CD4-positive, alpha-beta T cell treated with Interleukin-21 for 1 hour (primary cell): Measurements from ENCODE around the gene ENTPD6.

Source experiments
- DNase-seq: peaks from one replicate; pipeline ENCODE4 v3.0.0-alpha.2; 2020

Gene ENTPD6

DNA sequence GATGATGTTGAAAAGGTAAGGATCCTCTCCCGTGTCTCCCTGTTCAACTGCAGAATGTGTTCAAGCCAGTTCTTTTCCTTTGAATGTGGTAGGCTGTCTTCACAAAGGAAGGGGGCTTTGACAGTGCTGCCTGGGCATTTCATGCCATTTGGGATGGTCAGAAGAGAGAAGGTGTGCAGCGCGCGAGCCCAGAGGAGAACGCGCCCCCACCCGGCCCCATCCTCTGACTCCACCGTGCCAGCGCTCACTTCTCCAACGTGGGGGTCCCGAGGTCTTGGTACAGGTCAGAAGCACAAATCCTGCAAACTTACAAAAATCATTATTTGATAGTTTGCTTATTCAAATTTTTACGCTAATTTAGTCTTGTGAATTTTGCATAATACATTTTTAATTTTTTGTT, 14.4 kb downstream of the ENTPD6 start:
- no peak for DNase-seq

DNA sequence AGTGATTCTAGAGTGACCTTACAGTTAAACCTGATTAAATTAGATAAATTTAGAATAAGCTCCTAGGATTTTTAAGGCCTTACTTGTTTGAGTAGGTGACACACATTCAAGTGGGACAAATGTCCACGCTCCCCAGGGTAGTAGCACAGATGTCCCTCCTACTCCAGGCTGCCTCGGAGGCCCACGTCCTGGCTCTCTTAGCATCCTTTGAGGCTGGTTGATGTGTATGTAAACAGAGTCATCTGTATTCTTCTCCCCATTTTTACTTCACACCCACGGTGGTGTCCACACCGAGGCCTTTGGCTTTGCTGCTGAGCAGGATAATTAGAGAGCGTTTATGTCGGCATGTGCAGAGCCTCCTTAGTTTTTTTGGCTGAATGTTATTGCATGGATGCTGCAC, 15.8 kb downstream of the ENTPD6 start:
- no peak for DNase-seq

DNA sequence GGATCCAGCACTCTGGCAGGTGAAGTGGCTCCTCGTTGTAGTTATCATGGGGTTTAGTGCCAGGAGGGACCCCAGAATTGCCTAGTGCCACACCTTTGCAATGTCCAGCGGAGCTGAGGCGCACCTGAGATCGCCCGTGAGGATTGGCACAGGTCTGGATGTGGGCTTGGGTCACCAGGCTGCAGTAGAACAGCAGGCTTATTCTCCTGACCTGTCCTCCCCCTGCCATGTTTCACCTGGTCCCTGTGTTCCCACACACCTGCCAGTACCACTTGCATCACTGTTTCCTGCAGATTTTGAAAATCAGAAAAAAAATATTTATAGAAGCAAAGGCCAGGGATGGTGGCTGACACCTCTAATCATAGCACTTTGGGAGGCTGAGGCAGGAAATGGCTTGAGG, 16.7 kb downstream of the ENTPD6 start:
- DNase-seq = no peak

DNA sequence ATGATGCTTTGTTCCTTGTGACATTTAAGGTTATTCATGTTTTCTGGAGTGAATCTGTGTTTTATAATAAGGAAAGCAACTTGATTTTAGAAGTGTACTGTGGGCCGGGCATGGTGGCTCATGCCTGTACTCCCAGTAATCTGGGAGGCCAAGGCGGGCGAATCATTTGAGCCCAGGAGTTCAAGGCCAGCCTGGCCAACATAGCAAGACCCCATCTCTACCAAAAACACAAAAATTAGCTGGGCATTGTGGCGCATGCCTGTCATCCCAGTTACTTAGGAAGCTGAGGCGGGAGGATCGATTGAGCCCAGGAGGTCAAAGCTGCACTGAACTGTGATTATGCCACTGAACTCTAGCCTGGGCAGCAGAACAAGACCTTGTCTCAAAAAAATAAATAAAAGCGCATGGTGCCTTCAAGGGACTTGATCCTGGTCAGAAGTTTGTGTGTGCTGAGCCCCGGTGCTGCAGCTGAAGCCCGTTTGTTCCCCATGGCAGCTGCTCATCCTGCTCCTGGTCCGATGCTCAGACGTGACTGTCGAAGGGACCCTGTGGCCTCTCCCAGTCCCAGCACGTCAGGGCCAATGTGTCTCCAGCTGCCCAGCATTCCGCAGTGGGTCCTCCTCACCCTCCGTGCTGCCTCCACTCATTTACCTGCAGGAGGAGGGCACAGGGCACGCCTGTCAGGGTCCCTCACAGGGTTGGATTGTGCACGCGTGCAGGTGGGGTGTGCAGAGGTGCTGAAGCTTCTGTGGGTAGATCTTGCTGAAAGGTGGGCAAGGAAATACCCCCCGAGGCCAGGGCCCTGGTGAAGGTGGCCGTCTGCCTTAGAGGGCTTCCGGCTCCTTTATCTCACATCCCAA, 18.3 kb downstream of the ENTPD6 start:
- DNase-seq = no peak

DNA sequence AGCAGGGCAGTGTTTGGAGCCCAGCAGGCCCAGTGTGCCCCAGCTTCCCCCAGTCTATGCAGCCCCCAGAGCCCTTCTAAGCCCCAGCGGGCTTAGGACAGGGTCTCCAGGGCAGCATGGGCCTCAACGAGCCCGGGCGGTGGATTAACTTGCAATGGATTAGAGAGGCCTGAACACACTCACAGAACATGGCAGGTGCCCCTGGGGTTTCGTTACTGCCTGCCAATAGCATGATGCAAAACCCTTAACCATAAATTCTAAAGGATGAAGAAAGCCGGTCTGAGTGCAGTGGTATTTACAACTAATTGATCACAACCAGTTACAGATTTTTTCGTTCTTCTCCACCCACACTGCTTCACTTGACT, 18.9 kb downstream of the ENTPD6 start:
- DNase-seq = no peak

DNA sequence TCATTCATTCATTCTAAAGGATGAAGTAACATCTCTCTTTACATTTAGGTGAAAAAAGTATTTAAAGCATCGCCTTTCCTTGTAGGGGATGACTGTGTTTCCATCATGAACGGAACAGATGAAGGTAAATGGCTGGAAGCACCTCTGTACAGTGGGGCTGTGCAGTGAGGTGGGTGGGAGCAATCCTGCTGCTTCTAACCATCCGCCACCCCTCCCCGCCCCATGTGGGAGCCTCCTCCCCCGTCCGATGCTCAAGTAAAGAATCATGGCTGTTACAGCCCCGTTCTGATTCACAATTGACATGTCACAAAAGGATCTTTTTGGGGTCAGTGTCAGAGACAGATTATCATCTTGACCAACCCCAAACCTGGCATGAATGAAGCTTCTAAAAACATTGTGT, 19.3 kb downstream of the ENTPD6 start:
- no peak for DNase-seq

DNA sequence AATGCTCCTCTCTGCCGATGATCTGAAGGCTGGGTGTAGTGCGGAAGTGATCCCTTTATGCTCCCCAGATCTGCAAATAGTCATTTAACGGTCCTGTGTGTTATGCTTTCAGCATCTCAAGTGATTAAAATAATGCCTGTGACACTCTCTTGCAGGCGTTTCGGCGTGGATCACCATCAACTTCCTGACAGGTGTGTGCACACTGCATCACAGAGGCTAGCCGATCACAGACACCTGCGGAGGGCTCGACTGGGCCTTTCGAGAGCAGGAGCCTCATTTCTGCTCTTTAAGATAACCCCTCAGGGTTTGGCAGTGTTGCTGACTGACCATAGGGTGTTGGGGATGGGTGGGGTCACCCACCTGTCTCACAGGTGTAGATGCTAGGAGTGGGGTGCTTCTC, 20.0 kb downstream of the ENTPD6 start:
- DNase-seq = no peak

DNA sequence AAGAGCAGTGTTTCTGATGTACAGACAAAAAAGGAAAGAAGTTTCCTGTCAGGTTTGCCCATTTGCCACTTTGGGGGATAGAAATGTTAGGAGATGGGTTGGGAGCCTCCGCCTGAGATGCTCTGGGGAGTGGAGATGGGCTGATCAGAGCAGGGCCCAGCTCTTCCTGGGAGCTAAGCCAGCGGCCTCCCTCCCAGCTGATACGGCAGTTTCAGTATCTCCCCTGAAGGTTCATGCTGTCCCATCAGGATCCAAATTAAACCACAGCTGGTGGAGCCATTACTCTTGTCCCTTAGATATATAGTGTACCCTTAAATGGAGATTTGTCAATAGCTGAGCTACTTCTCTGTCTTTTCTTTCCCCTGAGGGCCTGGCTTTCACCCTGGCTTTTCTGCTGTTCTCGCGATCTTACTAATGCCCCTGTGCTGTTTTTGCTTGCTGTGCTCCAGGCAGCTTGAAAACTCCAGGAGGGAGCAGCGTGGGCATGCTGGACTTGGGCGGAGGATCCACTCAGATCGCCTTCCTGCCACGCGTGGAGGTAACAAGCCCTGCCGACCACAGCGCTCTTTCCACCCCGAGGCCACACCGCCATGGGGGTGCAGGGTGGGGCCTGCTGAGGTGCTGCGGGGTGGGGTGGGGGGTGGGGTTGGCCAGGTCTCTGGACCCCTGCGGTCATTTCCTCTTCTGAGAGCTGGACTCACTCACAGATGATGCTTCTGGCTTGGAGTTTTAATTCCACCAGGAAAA, 20.9 kb downstream of the ENTPD6 start:
- no peak for DNase-seq

DNA sequence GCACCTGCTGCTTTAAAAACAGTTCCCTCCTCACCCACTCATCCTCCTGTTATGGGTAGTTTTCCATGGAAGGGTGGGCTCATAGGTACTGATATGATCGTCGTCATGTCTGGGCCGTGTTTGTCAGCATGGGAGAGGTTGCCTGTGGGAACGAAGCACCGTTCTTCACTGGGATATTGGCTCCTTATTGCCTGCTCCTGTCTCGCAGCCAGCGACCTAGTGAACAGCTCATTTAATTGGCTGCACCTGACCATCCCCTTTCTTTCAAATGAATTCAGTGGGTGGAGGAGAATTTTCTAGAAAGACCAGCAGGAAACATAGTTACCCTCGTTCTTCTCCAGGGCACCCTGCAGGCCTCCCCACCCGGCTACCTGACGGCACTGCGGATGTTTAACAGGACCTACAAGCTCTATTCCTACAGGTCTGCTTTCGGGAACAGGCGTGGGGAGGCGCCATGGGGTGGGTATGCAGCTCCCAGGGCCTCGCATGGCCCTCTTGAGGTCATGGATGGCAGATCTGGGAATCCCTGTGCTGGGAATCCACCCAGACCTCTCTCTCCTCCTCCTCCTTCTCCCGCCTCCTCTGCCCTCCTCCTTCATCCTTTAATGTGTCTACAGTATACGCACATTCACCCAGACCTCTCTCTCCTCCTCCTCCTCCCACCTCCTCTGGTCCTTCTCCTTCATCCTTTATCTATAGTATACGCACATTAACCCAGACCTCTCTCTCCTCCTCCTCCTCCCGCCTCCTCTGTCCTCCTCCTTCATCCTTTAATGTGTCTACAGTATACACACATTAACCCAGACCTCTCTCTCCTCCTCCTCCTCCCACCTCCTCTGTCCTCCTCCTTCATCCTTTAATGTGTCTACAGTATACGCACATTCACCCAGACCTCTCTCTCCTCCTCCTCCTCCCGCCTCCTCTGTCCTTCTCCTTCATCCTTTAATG, 21.9 kb downstream of the ENTPD6 start:
- no peak for DNase-seq

DNA sequence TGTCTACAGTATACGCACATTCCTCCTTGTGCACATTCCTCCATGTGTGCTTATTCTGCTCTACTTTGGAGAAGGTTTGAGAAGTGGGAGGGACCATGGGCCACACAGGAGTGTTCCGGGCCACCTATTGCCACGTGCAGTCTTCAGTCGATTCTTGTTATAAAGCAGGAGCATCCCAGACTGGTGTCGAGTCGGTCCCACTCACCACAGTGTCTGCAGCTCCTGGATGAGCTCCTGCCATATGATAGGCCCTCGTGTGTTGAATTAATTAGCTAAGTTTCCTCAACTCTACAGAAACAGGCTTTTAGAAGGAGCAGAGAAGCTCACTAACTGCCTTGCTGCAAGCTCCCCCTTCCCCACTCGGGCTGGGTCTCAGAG, 22.6 kb downstream of the ENTPD6 start:
- DNase-seq = no peak

DNA sequence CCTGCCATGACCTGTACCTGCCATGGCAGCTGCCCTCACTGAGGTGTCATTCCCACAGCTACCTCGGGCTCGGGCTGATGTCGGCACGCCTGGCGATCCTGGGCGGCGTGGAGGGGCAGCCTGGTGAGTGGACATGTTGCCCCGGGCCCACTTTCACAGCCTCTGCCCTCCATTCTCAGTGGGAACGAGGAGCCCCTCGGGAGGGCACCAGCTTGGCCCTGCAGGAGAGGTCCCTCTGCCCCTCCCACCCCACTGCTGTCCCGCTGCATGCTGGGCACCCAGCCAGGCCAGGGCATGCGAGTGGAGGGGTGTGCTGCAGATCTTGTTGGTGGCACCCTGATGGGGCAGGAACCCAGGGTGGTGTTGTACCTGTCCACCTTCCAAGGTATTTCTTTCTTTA, 23.0 kb downstream of the ENTPD6 start:
- DNase-seq = no peak

DNA sequence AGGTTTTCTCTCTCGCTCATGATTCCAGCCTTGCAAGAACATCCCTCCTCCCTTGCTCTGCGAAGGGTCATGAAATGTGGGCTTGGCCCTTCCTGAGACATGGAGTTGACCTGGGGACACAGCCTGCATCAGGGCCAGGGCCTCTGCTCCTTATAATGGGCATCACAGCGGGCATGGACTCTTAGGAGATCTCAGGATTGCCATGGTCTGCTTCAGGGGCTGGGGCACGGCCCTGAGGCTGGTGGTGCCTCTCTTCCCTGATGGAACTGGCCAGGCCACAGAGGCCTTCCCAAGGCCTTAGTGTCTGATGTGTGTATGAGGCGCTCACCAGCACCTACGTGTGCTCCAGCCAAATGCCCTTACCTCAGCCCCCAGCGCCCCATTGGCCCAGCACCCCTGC, 23.9 kb downstream of the ENTPD6 start:
- no peak for DNase-seq

DNA sequence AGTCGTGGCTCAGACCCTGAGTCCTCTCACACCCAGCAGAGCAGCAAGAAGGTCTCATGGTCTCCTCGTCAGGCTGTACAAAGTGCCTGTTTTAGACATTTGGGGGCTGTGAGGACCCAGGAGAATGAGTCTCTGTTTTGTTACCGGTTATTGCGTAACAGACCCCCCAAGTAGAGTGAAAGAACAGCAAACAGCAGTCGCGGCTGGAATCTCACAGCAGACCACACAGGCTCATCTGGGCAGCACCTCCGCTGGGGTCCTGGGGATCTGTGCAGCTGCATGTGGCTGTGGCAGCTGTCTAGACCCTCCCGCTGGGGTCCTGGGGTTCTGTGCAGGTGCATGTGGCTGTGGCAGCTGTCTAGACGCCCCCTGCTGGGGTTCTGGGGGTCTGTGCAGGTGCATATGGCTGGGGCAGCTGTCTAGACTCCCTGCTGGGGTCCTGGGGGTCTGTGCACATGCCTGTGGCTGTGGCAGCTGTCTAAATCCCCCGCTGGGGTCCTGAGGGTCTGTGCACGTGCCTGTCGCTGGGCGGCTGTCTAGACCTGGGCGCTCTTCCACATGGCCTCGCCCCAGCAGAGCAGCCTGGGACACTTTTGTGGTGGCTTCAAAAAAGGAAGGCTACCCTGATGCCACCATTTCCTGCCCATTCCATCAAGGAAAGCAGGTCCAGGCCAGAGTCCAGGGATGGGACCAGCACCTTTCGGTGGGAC, 24.7 kb downstream of the ENTPD6 start:
- DNase-seq = no peak

DNA sequence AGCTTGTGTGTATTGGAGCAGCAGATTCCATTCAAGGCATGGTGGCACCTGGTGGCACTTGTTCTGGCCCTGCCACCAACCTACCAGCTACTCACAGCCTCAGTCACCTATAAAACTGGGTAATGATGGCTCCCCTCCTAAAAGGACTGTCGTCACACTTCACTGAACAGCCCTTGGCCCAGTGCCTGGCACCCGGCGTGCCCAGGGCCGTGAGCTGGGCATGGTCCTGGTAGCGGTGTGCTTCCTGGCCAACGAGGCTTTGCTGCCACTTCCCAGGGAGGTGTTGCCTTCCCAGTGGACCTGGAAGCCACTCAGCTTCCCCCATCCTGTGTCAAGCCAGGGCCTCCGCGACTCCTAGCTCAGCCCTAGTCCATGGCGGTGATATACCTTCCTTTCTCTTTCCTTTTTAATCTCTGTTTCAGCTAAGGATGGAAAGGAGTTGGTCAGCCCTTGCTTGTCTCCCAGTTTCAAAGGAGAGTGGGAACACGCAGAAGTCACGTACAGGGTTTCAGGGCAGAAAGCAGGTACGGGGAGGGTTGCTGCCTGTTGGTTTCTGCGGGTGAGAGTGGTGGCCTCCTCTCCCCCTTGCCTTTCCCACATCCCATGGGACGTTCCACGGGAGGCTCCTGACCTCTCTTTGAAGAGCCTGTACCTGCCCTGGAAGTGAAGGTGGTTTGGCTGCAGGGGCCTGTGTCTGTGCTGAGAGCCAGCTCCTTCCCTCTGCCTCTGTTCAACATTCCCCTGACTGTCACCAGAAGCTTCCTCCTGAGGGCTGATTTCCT, 25.5 kb downstream of the ENTPD6 start:
- no peak for DNase-seq

DNA sequence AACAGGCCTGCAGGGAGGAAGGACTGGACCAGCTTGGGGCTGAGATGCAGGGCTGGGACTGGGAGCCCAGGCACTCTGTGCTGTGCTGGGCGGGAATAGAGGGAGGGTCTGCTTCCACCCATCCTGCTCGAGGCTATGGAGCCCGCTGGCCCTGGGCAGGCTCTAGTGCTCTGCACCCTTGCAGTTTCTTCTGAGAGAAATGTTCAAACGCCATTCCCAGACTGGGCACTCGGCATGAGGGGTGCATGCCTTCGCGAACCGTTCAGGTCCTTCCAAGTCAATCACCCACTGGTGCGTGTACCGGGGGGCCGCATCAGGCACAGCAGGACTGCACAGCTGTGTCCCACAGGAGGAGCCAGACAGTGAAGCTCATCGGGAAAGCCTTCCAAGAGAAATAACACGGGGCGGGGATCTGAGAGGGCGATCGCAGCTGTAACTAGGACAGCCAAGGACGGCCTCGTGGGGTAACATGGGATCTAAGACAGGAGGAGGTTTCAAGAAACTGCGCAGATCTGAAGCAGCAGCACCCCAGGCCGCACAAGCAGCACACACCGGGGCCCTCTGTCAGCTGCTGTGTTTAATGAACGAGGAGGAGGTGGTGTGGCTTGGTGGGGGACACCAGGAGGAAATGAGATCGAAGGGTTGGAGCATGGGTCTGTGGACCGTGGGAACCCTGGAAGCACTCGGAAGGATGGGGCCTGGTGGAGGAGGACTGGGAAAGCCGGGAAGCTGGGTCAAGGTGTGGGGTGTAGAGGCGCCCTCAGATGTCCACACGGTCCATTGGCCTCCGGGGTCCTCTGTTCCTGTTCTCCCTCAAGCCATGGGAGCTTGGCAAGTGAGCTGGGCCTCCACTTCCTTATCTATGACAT, 26.3 kb downstream of the ENTPD6 start:
- DNase-seq = no peak

DNA sequence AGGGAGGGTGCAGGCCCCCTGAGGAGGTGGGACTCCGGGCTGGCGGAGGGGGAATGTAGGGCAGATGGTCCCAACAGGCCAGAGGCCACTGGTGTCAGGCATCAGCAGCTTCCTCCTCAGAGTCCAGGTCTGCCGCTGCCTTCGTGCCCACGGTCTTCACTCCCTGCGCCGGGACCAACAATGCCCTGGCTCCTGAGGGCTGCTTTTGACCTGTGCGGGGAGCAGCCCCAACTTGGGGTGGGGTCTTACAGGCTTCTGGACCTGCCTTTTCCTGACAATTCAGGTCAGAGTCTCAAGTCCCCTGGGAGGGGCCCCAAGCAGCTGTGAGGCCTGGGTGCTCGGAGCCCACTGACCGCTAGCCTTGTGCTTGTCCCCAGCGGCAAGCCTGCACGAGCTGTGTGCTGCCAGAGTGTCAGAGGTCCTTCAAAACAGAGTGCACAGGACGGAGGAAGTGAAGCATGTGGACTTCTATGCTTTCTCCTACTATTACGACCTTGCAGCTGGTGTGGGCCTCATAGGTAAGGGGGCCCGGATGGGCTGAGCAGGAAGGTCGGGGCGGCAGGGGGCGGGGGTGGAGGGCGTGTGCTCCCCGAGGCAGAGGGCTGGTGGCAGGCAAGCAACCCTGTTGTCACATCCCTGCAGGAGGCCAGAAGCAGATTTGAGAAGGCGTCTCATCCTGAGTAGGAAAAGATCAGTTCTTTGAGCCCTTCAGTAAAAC, 27.1 kb downstream of the ENTPD6 start:
- DNase-seq = no peak

DNA sequence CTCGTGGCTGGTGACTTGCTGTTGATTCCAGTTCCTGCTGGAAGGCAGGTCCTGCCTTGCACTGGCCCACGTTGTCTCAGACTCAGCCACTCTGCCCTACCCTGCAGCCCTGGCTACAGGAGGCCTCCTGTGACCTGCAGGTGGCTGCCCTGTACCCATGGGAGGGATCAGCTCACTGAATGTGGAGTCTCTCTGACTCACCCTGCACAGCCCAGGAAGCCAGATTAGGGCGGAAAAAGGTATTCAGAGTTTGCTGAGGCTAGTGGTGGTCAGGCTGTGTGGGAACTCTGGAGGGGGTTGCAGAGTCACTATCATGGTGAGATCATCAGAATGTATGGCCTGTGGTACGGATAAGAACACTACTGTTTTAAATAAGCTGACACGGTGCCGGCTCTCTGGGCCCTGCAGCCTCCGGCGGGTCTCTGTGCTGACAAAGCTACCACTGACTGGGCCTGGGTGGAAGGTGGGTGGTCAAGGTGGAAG, 27.7 kb downstream of the ENTPD6 start:
- no peak for DNase-seq

DNA sequence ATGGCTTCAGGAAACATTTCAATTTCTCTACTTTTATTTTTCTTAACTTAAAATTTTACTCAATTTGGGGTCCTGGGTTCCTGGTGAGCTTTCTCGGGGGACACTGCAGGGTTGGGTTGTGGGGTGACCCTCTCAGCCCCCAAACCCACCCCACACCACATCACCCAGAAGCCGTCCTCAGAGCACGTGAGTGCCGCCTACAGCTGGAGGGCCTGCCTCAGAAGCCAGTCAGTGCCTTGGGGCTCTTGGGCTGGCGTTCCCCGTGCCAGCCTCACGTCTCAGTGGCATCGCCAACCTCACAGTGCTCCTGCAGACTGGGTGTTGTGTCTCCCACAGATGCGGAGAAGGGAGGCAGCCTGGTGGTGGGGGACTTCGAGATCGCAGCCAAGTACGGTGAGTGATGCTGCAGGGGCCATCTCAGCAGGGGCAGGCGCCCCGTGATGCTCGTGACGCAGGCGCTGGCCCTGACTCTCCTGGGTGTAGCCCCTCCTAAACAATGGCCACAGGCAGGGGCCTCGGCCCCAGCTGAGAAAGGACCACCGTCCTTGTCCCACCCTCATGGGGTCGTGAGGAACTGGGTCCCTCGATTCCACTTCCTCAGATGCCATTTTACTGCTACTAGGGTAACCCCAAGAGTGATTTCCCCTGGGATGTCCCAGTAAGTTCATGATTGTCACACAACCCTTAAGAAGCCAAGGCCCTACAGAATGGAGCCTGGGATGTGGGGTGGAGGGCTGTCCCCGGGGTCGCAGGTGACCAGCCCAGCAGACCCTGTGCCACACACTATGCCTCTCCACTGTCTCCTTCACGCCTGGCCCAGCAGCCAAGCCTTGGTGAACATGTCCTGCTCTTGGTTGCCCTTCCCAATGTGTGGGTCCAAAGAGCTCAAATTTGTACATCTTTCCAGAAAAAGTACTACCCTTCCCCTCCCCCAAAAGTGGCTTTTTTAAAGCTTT, 28.5 kb downstream of the ENTPD6 start:
- DNase-seq = no peak

DNA sequence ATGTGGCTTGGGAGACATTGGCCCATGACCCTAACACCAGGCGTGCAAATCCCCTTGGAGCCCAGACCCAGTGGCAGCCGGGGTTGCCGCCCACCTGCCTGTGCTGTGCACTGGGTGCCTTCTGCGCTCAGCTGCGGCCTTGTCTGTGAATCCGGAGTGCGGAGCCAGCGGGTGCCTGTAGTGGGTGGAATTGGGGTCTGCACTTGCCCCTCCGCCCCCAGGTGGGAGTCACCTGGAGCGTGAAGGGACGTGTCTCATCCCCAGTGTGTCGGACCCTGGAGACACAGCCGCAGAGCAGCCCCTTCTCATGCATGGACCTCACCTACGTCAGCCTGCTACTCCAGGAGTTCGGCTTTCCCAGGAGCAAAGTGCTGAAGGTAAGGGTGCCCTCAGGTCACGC, 29.4 kb downstream of the ENTPD6 start:
- no peak for DNase-seq
